GM10266 (cell line): ENCODE results near the gene HLX.

ENCODE experiments used
- DNase-seq: peaks from one replicate; pipeline ENCODE4 v3.0.0; 2012; ENCODE audit errors: extremely low spot score
- TF ChIP-seq, protein P1 (sequence below): IDR thresholded peaks from 2 replicates; pipeline ENCODE4 v1.5.1; 2012; ENCODE audit warnings: mild to moderate bottlenecking, low read depth; ENCODE audit not compliant: control insufficient read depth, insufficient read depth; ENCODE audit errors: missing control alignments

The HLX gene

GRCh38 chr1:220882061-220882891, 3.0 kb downstream of the HLX start:
- no peak for DNase-seq

DNA sequence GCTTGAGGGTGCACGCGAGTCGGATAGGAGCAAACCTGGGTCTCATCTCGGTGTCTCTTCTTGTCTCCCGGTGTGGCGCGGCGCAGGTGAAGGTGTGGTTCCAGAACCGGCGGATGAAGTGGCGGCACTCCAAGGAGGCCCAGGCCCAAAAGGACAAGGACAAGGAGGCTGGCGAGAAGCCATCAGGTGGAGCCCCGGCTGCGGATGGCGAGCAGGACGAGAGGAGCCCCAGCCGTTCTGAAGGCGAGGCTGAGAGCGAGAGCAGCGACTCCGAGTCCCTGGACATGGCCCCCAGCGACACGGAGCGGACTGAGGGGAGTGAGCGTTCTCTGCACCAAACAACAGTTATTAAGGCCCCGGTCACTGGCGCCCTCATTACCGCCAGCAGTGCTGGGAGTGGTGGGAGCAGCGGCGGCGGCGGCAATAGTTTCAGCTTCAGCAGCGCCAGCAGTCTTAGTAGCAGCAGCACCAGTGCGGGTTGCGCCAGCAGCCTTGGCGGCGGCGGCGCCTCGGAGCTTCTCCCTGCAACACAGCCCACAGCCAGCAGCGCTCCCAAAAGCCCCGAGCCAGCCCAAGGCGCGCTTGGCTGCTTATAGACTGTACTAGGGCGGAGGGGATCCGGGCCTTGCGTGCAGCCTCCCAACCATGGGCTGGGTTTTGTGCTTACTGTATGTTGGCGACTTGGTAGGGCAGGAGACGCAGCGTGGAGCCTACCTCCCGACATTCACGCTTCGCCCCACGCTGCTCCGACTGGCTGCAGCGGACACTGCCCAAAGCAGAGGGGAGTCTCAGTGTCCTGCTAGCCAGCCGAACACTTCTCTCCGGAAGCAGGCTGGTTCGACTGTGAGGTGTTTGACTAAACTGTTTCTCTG, 5.1 kb downstream of the HLX start:
- TF ChIP-seq, protein P1, sequence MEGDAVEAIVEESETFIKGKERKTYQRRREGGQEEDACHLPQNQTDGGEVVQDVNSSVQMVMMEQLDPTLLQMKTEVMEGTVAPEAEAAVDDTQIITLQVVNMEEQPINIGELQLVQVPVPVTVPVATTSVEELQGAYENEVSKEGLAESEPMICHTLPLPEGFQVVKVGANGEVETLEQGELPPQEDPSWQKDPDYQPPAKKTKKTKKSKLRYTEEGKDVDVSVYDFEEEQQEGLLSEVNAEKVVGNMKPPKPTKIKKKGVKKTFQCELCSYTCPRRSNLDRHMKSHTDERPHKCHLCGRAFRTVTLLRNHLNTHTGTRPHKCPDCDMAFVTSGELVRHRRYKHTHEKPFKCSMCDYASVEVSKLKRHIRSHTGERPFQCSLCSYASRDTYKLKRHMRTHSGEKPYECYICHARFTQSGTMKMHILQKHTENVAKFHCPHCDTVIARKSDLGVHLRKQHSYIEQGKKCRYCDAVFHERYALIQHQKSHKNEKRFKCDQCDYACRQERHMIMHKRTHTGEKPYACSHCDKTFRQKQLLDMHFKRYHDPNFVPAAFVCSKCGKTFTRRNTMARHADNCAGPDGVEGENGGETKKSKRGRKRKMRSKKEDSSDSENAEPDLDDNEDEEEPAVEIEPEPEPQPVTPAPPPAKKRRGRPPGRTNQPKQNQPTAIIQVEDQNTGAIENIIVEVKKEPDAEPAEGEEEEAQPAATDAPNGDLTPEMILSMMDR = no peak

More at GRCh38 chr1:220882061-220882891, 3.0 kb downstream of the HLX start:
- TF ChIP-seq, protein P1 = no peak

GRCh38 chr1:220884981-220885918, 6.0 kb downstream of the HLX start:
- peak; percentile 16 for DNase-seq
- TF ChIP-seq, protein P1 = no peak

More for the DNA sequence above, 5.1 kb downstream of the HLX start:
- no peak for DNase-seq

DNA sequence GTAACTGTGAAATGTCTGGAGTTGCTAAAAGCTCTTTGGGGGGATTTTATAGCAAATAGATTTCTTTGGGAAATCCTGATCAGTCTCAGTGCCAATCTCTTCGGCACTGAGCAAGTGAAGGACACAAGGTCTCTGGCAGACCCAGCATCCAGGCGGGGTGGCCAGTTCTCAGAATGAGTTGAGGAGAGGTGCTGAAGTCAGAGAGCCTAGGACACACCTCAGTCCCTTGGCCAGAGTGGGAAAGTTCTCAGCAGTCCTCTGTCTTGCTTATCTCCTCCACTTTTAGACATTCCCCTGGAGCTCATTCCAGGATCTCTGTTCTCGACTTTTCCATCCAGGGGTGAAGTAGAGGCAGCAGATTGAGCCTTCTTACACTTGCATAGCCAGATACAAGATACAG, 6.7 kb downstream of the HLX start:
- TF ChIP-seq, protein P1 = no peak
- DNase-seq = peak; percentile 20

DNA sequence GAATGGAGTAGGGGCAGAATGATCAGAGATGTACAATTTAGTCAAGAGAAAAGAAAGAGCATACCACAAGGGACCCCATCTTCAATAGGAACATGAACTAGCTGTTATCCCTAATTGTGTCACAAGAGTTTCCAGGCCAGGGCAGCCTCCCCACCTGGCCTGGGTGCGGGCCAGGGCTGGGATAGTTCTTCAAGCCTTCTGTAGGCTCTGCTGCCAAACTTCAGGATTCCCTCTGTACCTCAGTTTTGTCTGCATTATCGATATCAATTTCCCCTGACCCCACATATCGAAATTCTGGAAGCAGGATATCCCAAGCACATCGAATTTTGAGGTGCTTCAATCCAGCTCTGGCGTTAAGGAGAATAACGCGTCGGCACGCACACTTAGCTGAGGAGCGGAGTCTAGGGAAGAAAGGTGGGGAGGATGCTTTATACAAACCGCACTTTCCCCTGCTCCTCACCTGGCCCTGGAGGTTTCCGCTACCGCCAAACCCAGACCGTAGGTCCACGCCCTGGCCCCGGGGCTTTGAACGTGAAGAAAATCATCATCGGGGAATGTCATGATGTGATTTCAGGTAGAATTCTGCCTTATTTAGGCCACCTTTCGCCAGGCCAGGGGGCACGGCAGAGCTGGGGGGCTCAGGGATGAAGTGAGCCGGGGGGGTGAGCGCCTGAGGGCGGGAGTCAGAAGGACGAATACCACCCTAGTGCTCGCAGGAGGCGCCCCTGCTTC, 7.4 kb downstream of the HLX start:
- peak; percentile 21 for DNase-seq
- TF ChIP-seq, protein P1 = no peak

DNA sequence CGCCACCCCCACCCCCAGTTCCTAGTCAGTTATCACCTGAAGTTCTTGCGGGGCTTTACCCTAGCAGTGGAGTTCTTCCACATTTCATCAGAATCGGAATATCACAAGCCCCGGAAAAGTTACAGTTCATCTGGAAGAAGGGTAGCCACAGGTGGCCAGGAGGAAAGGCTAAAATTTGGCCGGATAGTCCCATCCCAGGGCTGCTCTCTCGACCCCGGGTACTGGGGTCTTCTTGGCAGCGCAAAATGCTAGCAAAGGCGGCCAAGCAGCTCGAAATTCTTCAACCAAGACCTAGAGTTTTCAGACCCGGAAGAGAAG, 7.9 kb downstream of the HLX start:
- DNase-seq = no peak
- TF ChIP-seq, protein P1 = no peak
